Lung (tissue), 12 donors: ENCODE results near the gene VPS25. TPM values are rescaled to one million over a fixed set of nuclear protein-coding genes. Genes with fewer than 3 reads are reported as not detected.

Experiments used
- ATAC-seq: fragments of 200-7000 bp; cut with Tn5 transposase; one replicate; pipeline ENCODE4 v1.9.1; 2020; ENCODE audit warnings: moderate number of reproducible peaks; ENCODE audit not compliant: insufficient read depth, low FRiP score
- DNase-seq, 3 donors: peaks; one replicate each; pipeline ENCODE4 v3.0.0-alpha.2; 2013 to 2017
- H3K27ac ChIP-seq, 2 donors: one replicate each; pipeline ENCODE4 v1.5.1; 2013; ENCODE audit warnings: mild to moderate bottlenecking in 2 of 2, moderate library complexity in 2 of 2, control low read depth in 1 of 2, inconsistent platforms in 1 of 2, low read depth in 1 of 2, low read length in 1 of 2
- H3K27me3 ChIP-seq, 3 donors: one replicate each; pipeline ENCODE4 v1.5.1; 2013; ENCODE audit warnings: low read length in 2 of 3; ENCODE audit not compliant: control insufficient read depth in 3 of 3, insufficient read depth in 3 of 3
- H3K36me3 ChIP-seq, 4 donors: one replicate each; pipeline ENCODE4 v1.5.1; 2013; ENCODE audit warnings: low read length in 4 of 4, mild to moderate bottlenecking in 1 of 4, moderate library complexity in 1 of 4; ENCODE audit not compliant: control insufficient read depth in 4 of 4, insufficient read depth in 4 of 4
- H3K4me1 ChIP-seq, 5 donors: one replicate each; pipeline ENCODE4 v1.5.1; 2013; ENCODE audit warnings: low read length in 5 of 5, mild to moderate bottlenecking in 2 of 5, moderate library complexity in 1 of 5; ENCODE audit not compliant: control insufficient read depth in 5 of 5, insufficient read depth in 5 of 5
- H3K4me3 ChIP-seq: one replicate; pipeline ENCODE4 v1.5.1; 2013; ENCODE audit warnings: mild to moderate bottlenecking, control low read depth, moderate library complexity
- H3K9ac ChIP-seq, 2 donors: one replicate each; pipeline ENCODE4 v1.5.1; 2013; ENCODE audit warnings: low read length in 2 of 2, control low read depth in 1 of 2; ENCODE audit not compliant: insufficient read depth in 1 of 2
- H3K9me3 ChIP-seq, 4 donors: one replicate each; pipeline ENCODE4 v1.5.1; 2013; ENCODE audit warnings: low read length in 3 of 4, mild to moderate bottlenecking in 1 of 4, moderate library complexity in 1 of 4; ENCODE audit not compliant: control insufficient read depth in 4 of 4, insufficient read depth in 3 of 4
- CTCF ChIP-seq: IDR thresholded peaks from 2 replicates; pipeline ENCODE4 v1.5.1; 2012; ENCODE audit warnings: mild to moderate bottlenecking; ENCODE audit errors: control extremely low read depth, extremely low read depth
- WGBS, 2 donors: extraction: QIAGEN DNeasy Blood & Tissue Kit; methylation state at CpG; one replicate each; pipeline ENCODE4 v1.1.7; 2013; 5-methylcytosine and 5-hydroxymethylcytosine counted together
- polyA plus RNA-seq, 2 donors: library from polyadenylated mRNA; stranded (reverse); fragments of 200-250 nt; gene quantifications; one replicate each; pipeline ENCODE4 v1.2.1, GENCODE V29; 2013
- total RNA-seq, 2 donors: library from RNA; depleted of rRNA in 1 of 2; stranded (reverse); fragments of >200 nt in 1 of 2; gene quantifications; one replicate each; pipeline ENCODE4 v1.2.1, GENCODE V29; 2014 to 2021
- donor health status: control.
- donor health status: control.
- donor health status: Bipolar disorder and iron deficiency.
- donor health status: healthy.
- donor health status: DM: yes; HTN: yes; CAD: no.

The VPS25 gene
- total and polyA plus RNA-seq, 4 donors = 42.4 to 93.7 (median 55.0) TPM

GRCh38 chr17:42774066-42774745 is 957 bp downstream of the VPS25 start:
- Histone ChIP-seq H3K4me1 (peaks cover 0 to 13% (median 4%) of the 10 kb centered on the region in 5 donors), H3K4me3 (peak overlapping the region; percentile 93), H3K9ac (peak overlapping the region; percentile 59 to 84), H3K9me3 (no peaks in the 10 kb centered on the region), H3K27me3 (peaks cover 0 to 3% (median 0%) of the 10 kb centered on the region in 3 donors), H3K36me3 (peaks cover 3 to 20% (median 15%) of the 10 kb centered on the region in 4 donors), H3K27ac (peak overlapping the region in 1 of 2 donors; percentile 89)
- no peak for TF ChIP-seq CTCF
- ATAC-seq (no peak), DNase-seq (no peak)
- WGBS, 2 donors = 54 to 66% methylated on average over 3 of the region's 3 CpGs

GRCh38 chr17:42775534-42776098 is 2.4 kb downstream of the VPS25 start:
- no peak for ATAC-seq
- no peak overlapping the region for H3K4me3 ChIP-seq
- H3K9me3 ChIP-seq = no peaks in the 10 kb centered on the region
- peaks cover 0 to 3% (median 0%) of the 10 kb centered on the region in 3 donors for H3K27me3 ChIP-seq
- H3K4me1 ChIP-seq = peaks cover 0 to 20% (median 4%) of the 10 kb centered on the region in 5 donors
- H3K9ac ChIP-seq = no peak overlapping the region
- DNase-seq = no peak
- H3K36me3 ChIP-seq = peaks cover 3 to 21% (median 19%) of the 10 kb centered on the region in 4 donors
- WGBS, 2 donors = 60 to 61% methylated on average over 3 of the region's 3 CpGs
- no peak for TF ChIP-seq CTCF
- no peak overlapping the region for H3K27ac ChIP-seq

GRCh38 chr17:42778570-42778969 is 5.3 kb downstream of the VPS25 start:
- Histone ChIP-seq H3K4me1 (peaks cover 0 to 28% (median 6%) of the 10 kb centered on the region in 5 donors), H3K4me3 (no peak overlapping the region), H3K27me3 (peaks cover 0 to 30% (median 23%) of the 10 kb centered on the region in 3 donors), H3K27ac (no peak overlapping the region), H3K9ac (no peak overlapping the region), H3K9me3 (no peaks in the 10 kb centered on the region), H3K36me3 (peaks cover 3 to 21% (median 17%) of the 10 kb centered on the region in 4 donors)
- 92 to 96% methylated on average over 5 of the region's 5 CpGs for WGBS, 2 donors
- no peak for TF ChIP-seq CTCF
- DNase-seq (no peak), ATAC-seq (no peak)
